GM21576 (cell line): Measurements from ENCODE around the gene PTPN1.

Experiments used
- ATAC-seq: cut with Tn5 transposase; IDR thresholded peaks from one replicate; pipeline ENCODE4 v1.9.1; 2021; ENCODE audit warnings: mild to moderate bottlenecking, moderate library complexity; ENCODE audit not compliant: unreplicated experiment

Gene PTPN1

DNA sequence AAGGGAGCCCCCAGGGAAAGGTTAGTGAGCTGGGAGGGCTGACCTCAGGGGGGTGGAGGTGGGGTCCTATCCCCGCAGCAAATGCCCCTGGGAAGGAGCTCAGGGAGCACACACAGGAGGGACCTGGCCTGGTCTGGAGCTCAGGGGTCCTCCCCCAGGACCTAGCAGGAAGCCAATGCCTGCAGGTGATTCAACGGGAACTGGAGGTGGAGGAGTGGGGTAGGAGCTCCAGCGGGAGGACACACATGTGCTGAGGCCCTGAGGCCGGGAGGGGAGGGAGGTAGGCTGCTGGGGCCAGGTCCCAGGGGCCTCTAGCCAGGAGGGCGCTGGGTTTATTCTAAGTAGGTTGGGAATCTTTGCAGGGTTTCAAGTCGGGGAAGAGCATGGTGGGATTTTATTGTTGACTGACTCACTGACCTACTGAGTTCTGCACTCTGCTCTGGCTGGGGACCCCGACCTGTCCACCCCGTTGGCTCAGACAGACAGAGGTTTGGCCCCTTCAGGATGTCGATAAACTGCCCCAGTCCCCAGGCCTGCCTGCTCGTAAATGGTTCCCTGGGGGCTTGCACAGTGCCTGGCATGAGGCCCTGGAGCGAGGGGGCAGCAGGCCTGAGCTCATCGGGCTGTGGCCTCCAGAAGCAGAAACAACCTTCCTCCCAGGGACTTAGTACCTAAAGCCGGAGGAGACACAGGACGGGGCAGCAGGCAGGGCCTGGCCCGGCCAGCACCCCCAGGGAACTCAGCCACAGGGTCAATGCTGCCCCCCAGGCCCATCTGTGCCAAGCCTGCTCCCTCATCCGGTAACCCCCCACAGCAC is 118.9 kb downstream of the PTPN1 start:
- no peak for ATAC-seq

DNA sequence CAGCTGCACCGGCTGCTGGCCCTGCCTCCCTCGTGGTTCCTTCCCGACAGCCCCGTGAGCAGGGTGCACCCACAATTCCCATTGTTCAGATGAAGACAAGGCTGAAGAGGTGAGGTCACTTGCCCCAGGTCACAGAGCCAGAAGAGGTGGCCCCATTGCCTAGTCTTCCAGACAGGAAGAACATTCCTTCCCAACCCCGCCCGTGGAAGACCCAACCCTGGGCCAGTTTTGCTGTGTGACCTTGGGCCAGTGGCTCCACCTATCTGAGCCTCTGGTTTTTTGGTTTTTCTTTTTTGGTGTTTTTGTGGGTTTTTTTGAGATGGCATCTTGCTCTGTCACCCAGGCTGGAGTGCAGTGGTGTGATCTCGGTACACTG is 119.5 kb downstream of the PTPN1 start:
- ATAC-seq, result no peak

DNA sequence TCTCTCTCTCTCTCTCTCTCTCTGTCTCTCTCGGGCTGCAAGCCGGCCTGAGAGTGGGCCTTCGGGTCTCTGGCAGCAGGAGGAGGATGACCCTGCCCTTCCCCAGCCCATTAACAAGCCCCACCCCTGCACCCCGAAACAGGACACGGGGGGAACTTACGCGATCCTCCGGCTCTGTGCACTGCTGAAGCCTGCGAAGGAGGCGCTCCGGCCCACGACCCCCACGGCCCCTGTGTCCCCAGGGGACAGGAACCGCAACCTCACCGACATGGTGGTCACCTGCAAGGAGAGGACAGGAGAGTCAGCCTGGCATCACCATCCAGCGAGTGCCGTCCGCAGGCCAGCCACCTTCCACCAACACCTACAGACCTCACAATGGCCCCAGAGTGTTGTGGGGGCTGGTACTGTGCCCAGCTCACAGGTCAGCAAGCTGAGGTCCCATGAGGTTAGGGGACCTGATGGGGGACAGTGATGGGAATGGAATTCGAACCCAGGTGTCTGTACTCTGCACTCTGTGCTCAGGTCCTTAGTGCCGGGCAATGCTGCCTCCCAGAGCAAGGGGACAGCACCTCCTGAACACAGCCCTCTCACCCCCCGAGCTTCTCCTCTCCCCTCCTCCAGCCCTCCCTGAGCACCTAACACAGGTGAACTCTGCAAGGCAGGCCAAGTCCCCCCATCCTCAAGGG is 120.5 kb downstream of the PTPN1 start:
- no peak for ATAC-seq

DNA sequence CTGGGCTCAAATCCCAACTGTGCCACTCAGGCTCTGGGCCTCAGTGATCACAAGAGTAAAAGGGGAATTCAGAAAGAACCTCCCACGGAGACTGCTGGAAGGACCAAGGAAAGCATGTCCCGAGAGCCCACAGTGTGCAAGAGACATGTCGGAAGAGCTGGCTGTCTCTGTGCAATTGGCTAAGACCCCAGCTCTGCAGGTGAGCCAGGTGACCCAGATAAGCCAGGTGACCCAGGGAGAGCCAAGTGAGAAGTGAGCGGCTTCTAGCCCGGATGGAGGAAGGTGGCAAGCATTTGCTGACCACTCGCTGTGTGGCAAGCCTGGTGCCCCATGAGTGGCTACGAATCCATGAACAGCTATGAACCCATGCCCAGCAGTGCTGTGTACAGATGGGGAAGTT is 122.1 kb downstream of the PTPN1 start:
- no peak for ATAC-seq

DNA sequence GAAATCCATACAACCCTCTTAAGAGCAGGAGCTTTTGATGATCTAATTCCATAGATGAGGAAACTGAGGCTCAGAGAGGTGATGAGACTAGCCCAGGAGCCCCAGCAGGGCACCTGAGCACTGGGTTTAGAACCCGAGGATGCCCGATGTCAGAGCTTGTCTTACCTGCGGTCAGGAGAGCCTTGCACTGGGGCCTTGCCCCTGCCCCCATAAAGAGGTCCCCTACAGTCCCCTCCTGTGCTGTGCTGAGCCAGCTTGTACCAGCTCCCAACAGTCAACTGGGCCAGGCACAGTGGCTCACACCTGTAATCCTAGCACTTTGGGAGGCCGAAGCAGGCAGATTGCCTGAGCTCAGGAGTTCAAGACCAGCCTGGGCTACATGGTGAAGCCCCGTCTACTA is 122.5 kb downstream of the PTPN1 start:
- no peak for ATAC-seq

DNA sequence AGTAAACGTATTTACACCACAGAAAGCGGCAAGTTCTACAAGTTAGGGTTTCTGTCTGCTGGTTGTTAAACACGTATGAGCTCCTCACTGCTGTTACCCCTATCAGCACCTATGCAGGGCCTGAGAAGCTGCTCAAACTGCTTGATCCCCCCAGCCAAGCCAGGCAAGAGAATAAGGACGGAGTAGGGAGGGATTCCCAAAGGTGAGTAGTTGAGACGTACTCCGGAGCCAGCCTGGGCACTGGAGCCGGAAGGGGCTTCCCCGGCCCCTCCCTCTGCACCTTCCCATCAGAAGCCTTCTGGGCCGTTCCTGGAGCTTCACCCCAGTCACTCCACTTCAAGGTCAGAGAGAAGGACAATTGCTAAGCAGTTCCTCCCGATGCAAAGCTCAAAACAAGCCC is 123.2 kb downstream of the PTPN1 start:
- ATAC-seq, result no peak

DNA sequence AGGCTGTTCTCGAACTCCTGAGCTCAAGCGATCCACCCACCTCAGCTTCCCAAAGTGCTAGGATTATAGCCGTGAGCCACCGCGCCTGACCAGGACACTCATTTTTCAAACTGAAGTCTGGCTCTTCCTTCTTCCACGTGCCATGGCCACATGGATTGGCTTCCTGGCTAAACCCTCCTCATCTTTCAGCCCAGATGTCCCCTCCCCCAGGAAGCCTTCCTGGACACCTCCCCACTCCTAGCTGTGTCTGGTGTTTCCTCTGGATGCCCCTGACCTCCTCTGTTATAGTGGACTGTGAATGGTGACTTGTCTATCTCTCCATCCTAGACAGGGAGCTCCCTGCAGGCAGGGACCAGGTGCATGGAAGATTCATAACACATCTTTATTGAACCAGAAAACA is 124.0 kb downstream of the PTPN1 start:
- no peak for ATAC-seq
